Measurements from ENCODE around the gene APCDD1.

The APCDD1 gene

GRCh38 chr18:10412933-10413332 is 41.5 kb upstream of the APCDD1 start:
- TF ChIP-seq CTCF (IDR thresholded peaks at IDR 0.05; ENCODE audit: control insufficient read depth, extremely low read depth, insufficient read depth), result no peak
- no peak overlapping the region for H3K4me3 ChIP-seq (ENCODE audit: low read depth, low read length)
- no peak for DNase-seq (ENCODE audit: low read depth)

GRCh38 chr18:10413722-10414121 is 40.7 kb upstream of the APCDD1 start:
- no peak for TF ChIP-seq CTCF (IDR thresholded peaks at IDR 0.05; ENCODE audit: control insufficient read depth, extremely low read depth, insufficient read depth)
- no peak overlapping the region for H3K4me3 ChIP-seq (ENCODE audit: low read depth, low read length)
- DNase-seq (ENCODE audit: low read depth), result no peak

GRCh38 chr18:10414293-10414842 is 40.1 kb upstream of the APCDD1 start:
- no peak overlapping the region for H3K4me3 ChIP-seq (ENCODE audit: low read depth, low read length)
- DNase-seq (ENCODE audit: low read depth), result no peak
- TF ChIP-seq CTCF (IDR thresholded peaks at IDR 0.05; ENCODE audit: control insufficient read depth, extremely low read depth, insufficient read depth), result no peak

GRCh38 chr18:10416065-10416464 is 38.4 kb upstream of the APCDD1 start:
- no peak for DNase-seq (ENCODE audit: low read depth)
- no peak overlapping the region for H3K4me3 ChIP-seq (ENCODE audit: low read depth, low read length)
- no peak for TF ChIP-seq CTCF (IDR thresholded peaks at IDR 0.05; ENCODE audit: control insufficient read depth, extremely low read depth, insufficient read depth)

- no peak for DNase-seq (ENCODE audit: low read depth)
- H3K4me3 ChIP-seq (ENCODE audit: low read depth, low read length), result no peak overlapping the region
- no peak for TF ChIP-seq CTCF (IDR thresholded peaks at IDR 0.05; ENCODE audit: control insufficient read depth, extremely low read depth, insufficient read depth)
Observed at GRCh38 chr18:10417191-10417590, 37.2 kb upstream of the APCDD1 start.

GRCh38 chr18:10417664-10418063 is 36.8 kb upstream of the APCDD1 start:
- DNase-seq (ENCODE audit: low read depth), result no peak
- no peak overlapping the region for H3K4me3 ChIP-seq (ENCODE audit: low read depth, low read length)
- no peak for TF ChIP-seq CTCF (IDR thresholded peaks at IDR 0.05; ENCODE audit: control insufficient read depth, extremely low read depth, insufficient read depth)

- no peak for TF ChIP-seq CTCF (IDR thresholded peaks at IDR 0.05; ENCODE audit: control insufficient read depth, extremely low read depth, insufficient read depth)
- DNase-seq (ENCODE audit: low read depth), result no peak
- no peak overlapping the region for H3K4me3 ChIP-seq (ENCODE audit: low read depth, low read length)
Observed at GRCh38 chr18:10418836-10419235, 35.6 kb upstream of the APCDD1 start.
